PC-3 (cell line): ENCODE data around the gene ZNF672. TPM values are rescaled to one million over a fixed set of nuclear protein-coding genes. Genes with fewer than 3 reads are reported as not detected.

Source experiments
- ATAC-seq: fragments of 200-7000 bp; cut with Tn5 transposase; 2 replicates; pipeline ENCODE4 v1.9.1; 2020; ENCODE audit warnings: mild to moderate bottlenecking, moderate library complexity
- BruUV-seq: library from RNA; stranded (reverse); fragments of 400-500 nt; replicated peaks from 2 replicates; lab custom pipeline; 2021; lab: Mats Ljungman, UMichigan
- CTCF ChIA-PET: fragments of 300-600 bp; sonication (Branson Sonifier 250); formaldehyde crosslinking; loops from one replicate; lab custom pipeline; 2022; ENCODE audit warnings: antibody characterized with exemption; lab: Charles Lee
- POLR2A ChIA-PET: fragments of 300-600 bp; sonication (Branson Sonifier 250); formaldehyde crosslinking; loops from one replicate; lab custom pipeline; 2022; ENCODE audit warnings: antibody characterized with exemption; ENCODE audit not compliant: unreplicated experiment; lab: Charles Lee
- DNase-seq: peaks from one replicate; pipeline ENCODE4 v3.0.0-alpha.2; 2015
- H2AFZ ChIP-seq: fragments of 300-600 bp; sonication (generic); 2 replicates; pipeline ENCODE4 v1.6.0; 2016; ENCODE audit warnings: antibody characterized with exemption, low read length
- H3F3A ChIP-seq: fragments of 300-600 bp; sonication (generic); one replicate; pipeline ENCODE4 v1.6.0; 2017; ENCODE audit warnings: antibody characterized with exemption, low read length, control low read depth, mild to moderate bottlenecking; ENCODE audit not compliant: unreplicated experiment
- H3K27ac ChIP-seq: fragments of 300-600 bp; sonication (generic); 2 replicates; pipeline ENCODE4 v1.5.1; 2016; ENCODE audit warnings: mild to moderate bottlenecking, low read length
- H3K27me3 ChIP-seq: fragments of 300-600 bp; sonication (generic); 2 replicates; pipeline ENCODE4 v1.6.1; 2016; ENCODE audit warnings: low read length, mixed read lengths
- H3K36me3 ChIP-seq: fragments of 300-600 bp; sonication (generic); 2 replicates; pipeline ENCODE4 v1.6.1; 2016; ENCODE audit warnings: low read depth, mixed run types, low read length, mixed read lengths
- H3K4me1 ChIP-seq: fragments of 300-600 bp; sonication (generic); 2 replicates; pipeline ENCODE4 v1.5.1; 2016; ENCODE audit warnings: low read length; ENCODE audit not compliant: insufficient read depth
- H3K4me2 ChIP-seq: fragments of 300-600 bp; sonication (generic); 2 replicates; pipeline ENCODE4 v1.6.0; 2016; ENCODE audit warnings: low read length
- H3K4me3 ChIP-seq: fragments of 300-600 bp; sonication (generic); 2 replicates; pipeline ENCODE4 v1.5.1; 2016; ENCODE audit warnings: mild to moderate bottlenecking, low read length, mixed read lengths
- H3K79me2 ChIP-seq: fragments of 300-600 bp; sonication (generic); 2 replicates; pipeline ENCODE4 v1.6.1; 2017; ENCODE audit warnings: low read length, mixed read lengths
- H3K9ac ChIP-seq: fragments of 300-600 bp; sonication (generic); 2 replicates; pipeline ENCODE4 v1.6.0; 2016; ENCODE audit warnings: mild to moderate bottlenecking, low read length
- H3K9me2 ChIP-seq: fragments of 300-600 bp; sonication (generic); replicated peaks from 2 replicates; pipeline ENCODE4 v1.6.1; 2016; ENCODE audit warnings: mixed run types, low read length, mixed read lengths
- H3K9me3 ChIP-seq: fragments of 300-600 bp; sonication (generic); 2 replicates; pipeline ENCODE4 v1.6.1; 2016; ENCODE audit warnings: low read length, mixed read lengths
- H4K20me1 ChIP-seq: fragments of 300-600 bp; sonication (generic); 2 replicates; pipeline ENCODE4 v1.6.1; 2016; ENCODE audit warnings: low read length, mixed read lengths
- CTCF ChIP-seq: fragments of 300-600 bp; sonication (generic); conservative IDR thresholded peaks from 2 replicates; pipeline ENCODE4 v1.5.1; 2017; ENCODE audit warnings: antibody characterized with exemption, low read depth, mild to moderate bottlenecking, low read length
- EZH2 ChIP-seq: fragments of 300-600 bp; sonication (generic); IDR thresholded peaks from one replicate; pipeline ENCODE4 v1.6.1; 2017; ENCODE audit warnings: antibody characterized with exemption, mild to moderate bottlenecking, low read length; ENCODE audit not compliant: unreplicated experiment
- EZH2phosphoT487 ChIP-seq: fragments of 300-600 bp; sonication (generic); IDR thresholded peaks from 2 replicates; pipeline ENCODE4 v1.6.1; 2018; ENCODE audit warnings: mild to moderate bottlenecking, antibody characterized with exemption, low read length, borderline replicate concordance
- intact Hi-C: fragments of 100-400 bp; cut with micrococcal nuclease; formaldehyde crosslinking; loops from 2 replicates; pipeline ENCODE4 v1.9.0; 2023
- total RNA-seq: library from RNA; depleted of rRNA; stranded (reverse); fragments of >200 nt; gene quantifications from 2 replicates; pipeline ENCODE4 v1.2.3, GENCODE V29; 2014

ZNF672 gene
- total RNA-seq, 1 experiment from 2014 or later = 83.9 TPM

DNA sequence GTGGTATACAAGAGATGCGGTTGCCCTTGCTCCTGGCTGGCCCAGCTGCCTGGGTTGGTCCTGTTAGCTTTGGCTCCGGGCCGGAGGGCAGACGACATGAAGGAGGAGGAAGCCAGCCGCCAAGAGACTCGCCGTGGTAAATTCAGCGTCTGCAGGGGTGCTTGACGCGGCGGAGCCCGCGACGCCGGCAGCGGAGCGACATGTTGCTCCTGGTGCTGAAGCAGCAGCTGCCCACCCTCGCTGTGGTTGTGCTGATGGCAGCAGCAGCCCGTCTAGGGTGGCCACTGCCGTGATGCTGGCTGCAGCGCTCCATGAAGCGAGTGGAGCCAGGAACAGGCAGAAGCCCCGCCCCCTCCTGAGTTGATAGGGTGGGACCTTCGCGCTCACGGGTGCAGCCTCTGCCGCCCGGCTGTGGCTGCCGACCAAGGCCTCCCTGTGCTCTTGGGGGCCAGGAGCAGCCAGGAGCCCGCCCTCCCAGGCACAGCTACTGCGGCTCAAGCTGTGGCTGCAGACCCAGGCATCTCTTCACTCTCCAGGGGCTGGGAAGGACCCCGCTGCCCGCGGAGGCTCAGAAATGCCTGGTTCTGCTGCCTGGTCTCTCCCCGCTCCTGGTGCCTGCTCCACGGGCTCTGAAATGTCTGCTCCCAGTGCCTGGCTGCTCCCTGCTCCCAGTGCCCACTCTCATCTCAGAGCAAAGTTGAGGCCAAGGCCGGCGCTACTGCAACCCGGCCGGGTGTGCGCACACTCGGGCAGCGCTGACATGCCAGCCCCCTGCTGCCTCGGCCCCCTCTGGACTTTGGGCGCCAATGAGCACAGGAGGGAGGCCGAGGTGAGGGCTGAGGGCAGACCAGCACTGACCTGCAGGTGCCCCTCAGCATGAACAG lies 25.2 kb downstream of the ZNF672 start:
- peaks cover 4% of the 10 kb centered on the region for H3K79me2 ChIP-seq
- CTCF ChIA-PET = no interaction called here
- no peaks in the 10 kb centered on the region for H4K20me1 ChIP-seq
- peak overlapping the region; percentile 80 for H2AFZ ChIP-seq
- peaks cover 19% of the 10 kb centered on the region for H3K4me1 ChIP-seq
- H3K9ac ChIP-seq = peak overlapping the region; percentile 12; the same call in 1 of the 2 replicates
- no peaks in the 10 kb centered on the region for H3K9me3 ChIP-seq
- DNase-seq (peak; percentile 80), ATAC-seq (peak; percentile 72)
- peak overlapping the region; percentile 85 for H3K4me2 ChIP-seq
- no TSS peak for BruUV-seq
- no peaks in the 10 kb centered on the region for H3F3A ChIP-seq
- H3K27ac ChIP-seq = no peak overlapping the region
- no peak for TF ChIP-seq EZH2phosphoT487
- POLR2A ChIA-PET = interaction anchor here (1.5 kb wide), 1 partner anchor 10 kb away, joined by 3 read pairs; no protein-coding TSS in a partner anchor
- H3K9me2 ChIP-seq = no peaks in the 10 kb centered on the region
- intact Hi-C loops = loop anchor here (1.0 kb wide), 1 partner anchor 10 kb away; no protein-coding TSS in a partner anchor
- H3K27me3 ChIP-seq = no peaks in the 10 kb centered on the region
- no peaks in the 10 kb centered on the region for H3K36me3 ChIP-seq
- H3K4me3 ChIP-seq = peak overlapping the region; percentile 66

GRCh38 chr1:248871837-248872401 lies 33.9 kb downstream of the ZNF672 start:
- Histone ChIP-seq H3K9me3 (no peaks in the 10 kb centered on the region), H3K27me3 (no peaks in the 10 kb centered on the region), H3K36me3 (no peaks in the 10 kb centered on the region), H3K27ac (no peak overlapping the region), H2AFZ (peak overlapping the region; percentile 92; the same call in 1 of the 2 replicates), H3K9ac (no peak overlapping the region; the same call in 1 of the 2 replicates), H3K4me2 (peak overlapping the region; percentile 81), H3K9me2 (no peaks in the 10 kb centered on the region), H3K4me1 (peaks cover 9% of the 10 kb centered on the region; the same call in 1 of the 2 replicates), H3F3A (peaks cover 14% of the 10 kb centered on the region), H3K4me3 (peak overlapping the region; percentile 75), H3K79me2 (no peaks in the 10 kb centered on the region), H4K20me1 (no peaks in the 10 kb centered on the region)
- BruUV-seq = no TSS peak
- intact Hi-C loops = no loop called here
- CTCF ChIA-PET = no interaction called here
- TF ChIP-seq CTCF = no peak
- TF ChIP-seq EZH2 = no peak
- TF ChIP-seq EZH2phosphoT487 = no peak
- no peak for DNase-seq
- no peak for ATAC-seq
- POLR2A ChIA-PET = no interaction called here

GRCh38 chr1:248872752-248873408 lies 34.9 kb downstream of the ZNF672 start:
- ATAC-seq = peak; percentile 69
- POLR2A ChIA-PET = interaction anchor here (0.6 kb wide), 2 partner anchors 10 to 47 kb away, joined by 3 to 6 read pairs; partner anchors contain the start of gene SH3BP5L

More at GRCh38 chr1:248872752-248873408, 34.9 kb downstream of the ZNF672 start:
- BruUV-seq = TSS peak; percentile 93
- peaks cover 9% of the 10 kb centered on the region; the same call in 1 of the 2 replicates for H3K4me1 ChIP-seq
- no peaks in the 10 kb centered on the region for H4K20me1 ChIP-seq
- peak overlapping the region; percentile 92 for H2AFZ ChIP-seq
- no peaks in the 10 kb centered on the region for H3K36me3 ChIP-seq
- peak overlapping the region; percentile 47 for H3K27ac ChIP-seq
- H3K4me2 ChIP-seq = peak overlapping the region; percentile 81
- H3K9me2 ChIP-seq = no peaks in the 10 kb centered on the region
- no peaks in the 10 kb centered on the region for H3K27me3 ChIP-seq
- intact Hi-C loops = loop anchor here (1.0 kb wide), 4 partner anchors 10 to 47 kb away; partner anchors contain the start of genes ZNF672 and ZNF692
- H3K4me3 ChIP-seq = peak overlapping the region; percentile 75
- CTCF ChIA-PET = interaction anchor here (1.7 kb wide), 1 partner anchor 14 kb away, joined by 6 read pairs; the partner anchor contains the start of gene ZNF692
- peak; percentile 81 for DNase-seq
- H3F3A ChIP-seq = peaks cover 14% of the 10 kb centered on the region
- TF ChIP-seq EZH2phosphoT487 (no peak), CTCF (no peak), EZH2 (no peak)
- H3K9ac ChIP-seq = peak overlapping the region; percentile 53
- no peaks in the 10 kb centered on the region for H3K9me3 ChIP-seq
- no peaks in the 10 kb centered on the region for H3K79me2 ChIP-seq
